HepG2 (cell line): Measurements from ENCODE around the gene SFT2D1. TPM values are rescaled to one million over a fixed set of nuclear protein-coding genes. Genes with fewer than 3 reads are reported as not detected.

Experiments
- CENPX ChIP-seq: sonication (generic); formaldehyde crosslinking; IDR thresholded peaks from 2 replicates; pipeline ENCODE4 v1.9.0; 2021; ENCODE audit warnings: mild to moderate bottlenecking, missing genetic modification reagents, moderate library complexity
- ELF4 ChIP-seq: sonication (generic); formaldehyde crosslinking; IDR thresholded peaks from 2 replicates; pipeline ENCODE4 v1.5.0; 2020; ENCODE audit warnings: missing genetic modification reagents, mild to moderate bottlenecking, moderate library complexity, borderline replicate concordance
- EP300 ChIP-seq, 3 experiments: sonication (generic) in 1 of 3; formaldehyde crosslinking in 1 of 3; IDR thresholded peaks; 2 replicates each; pipeline versions ENCODE4 v1.5.1 to v1.6.1; 2011 to 2020; ENCODE audit warnings: low read depth in 2 of 3, low read length in 2 of 3, borderline replicate concordance in 1 of 3, improper control_type of control experiment in 1 of 3, mild to moderate bottlenecking in 1 of 3, missing genetic modification reagents in 1 of 3, moderate library complexity in 1 of 3
- FOXK1 ChIP-seq: sonication (generic); formaldehyde crosslinking; IDR thresholded peaks from 2 replicates; pipeline ENCODE4 v1.4.0; 2020; ENCODE audit warnings: low read depth, missing genetic modification reagents, borderline replicate concordance
- HCFC1 ChIP-seq: fragments of 150-350 bp; IDR thresholded peaks from 2 replicates; pipeline ENCODE4 v1.6.1; 2014; ENCODE audit warnings: low read depth, low read length
- HNRNPUL1 ChIP-seq: fragments of 200-400 bp; formaldehyde crosslinking; IDR thresholded peaks from 2 replicates; pipeline ENCODE4 v1.6.1; 2017; ENCODE audit warnings: low read depth, mild to moderate bottlenecking, low read length, moderate library complexity
- JUNB ChIP-seq: sonication (generic); formaldehyde crosslinking; IDR thresholded peaks from 2 replicates; pipeline ENCODE4 v1.8.0; 2022; ENCODE audit warnings: missing genetic modification reagents, mild to moderate bottlenecking, borderline replicate concordance
- MTF1 ChIP-seq: sonication (generic); formaldehyde crosslinking; IDR thresholded peaks from 2 replicates; pipeline ENCODE4 v1.5.0; 2020; ENCODE audit warnings: missing genetic modification reagents
- NR2F6 ChIP-seq, 2 experiments: IDR thresholded peaks; 2 replicates each; pipeline ENCODE4 v1.6.1; 2016; ENCODE audit warnings: antibody characterized with exemption in 1 of 2, mild to moderate bottlenecking in 1 of 2
- PCBP2 ChIP-seq: fragments of 200-400 bp; formaldehyde crosslinking; optimal IDR thresholded peaks from 2 replicates; pipeline ENCODE3; 2018; ENCODE audit warnings: low read length, low read depth; ENCODE audit not compliant: poor library complexity, severe bottlenecking
- RERE ChIP-seq: IDR thresholded peaks from 2 replicates; pipeline ENCODE4 v1.6.1; 2016; ENCODE audit warnings: low read depth, missing genetic modification reagents, missing compliant biosample characterization
- SRSF4 ChIP-seq: fragments of 200-400 bp; formaldehyde crosslinking; IDR thresholded peaks from one replicate; pipeline ENCODE4 v1.6.1; 2018; ENCODE audit warnings: mild to moderate bottlenecking, low read depth, low read length, moderate library complexity; ENCODE audit not compliant: poor library complexity, severe bottlenecking
- TARDBP ChIP-seq: sonication (generic); formaldehyde crosslinking; IDR thresholded peaks from 2 replicates; pipeline ENCODE4 v1.8.0; 2022; ENCODE audit warnings: mild to moderate bottlenecking, missing genetic modification reagents
- TRIM22 ChIP-seq: fragments of 450-650 bp; IDR thresholded peaks from 2 replicates; pipeline ENCODE4 v1.6.1; 2017
- TRIM24 ChIP-seq: sonication (generic); formaldehyde crosslinking; IDR thresholded peaks from 2 replicates; pipeline ENCODE4 v1.8.0; 2022; ENCODE audit warnings: mild to moderate bottlenecking, missing genetic modification reagents
- ZMYM2 ChIP-seq: sonication (generic); formaldehyde crosslinking; IDR thresholded peaks from 2 replicates; pipeline ENCODE4 v1.8.0; 2022; ENCODE audit warnings: mild to moderate bottlenecking, missing genetic modification reagents
- ZNF253 ChIP-seq: sonication (generic); formaldehyde crosslinking; IDR thresholded peaks from 2 replicates; pipeline ENCODE4 v1.8.0; 2022; ENCODE audit warnings: mild to moderate bottlenecking, missing genetic modification reagents, borderline replicate concordance
- ZNF557 ChIP-seq: sonication (generic); formaldehyde crosslinking; IDR thresholded peaks from 2 replicates; pipeline ENCODE4 v1.4.0; 2020; ENCODE audit warnings: missing genetic modification reagents
- ZNF782 ChIP-seq: sonication (generic); formaldehyde crosslinking; IDR thresholded peaks from 2 replicates; pipeline ENCODE4 v1.4.0; 2020; ENCODE audit warnings: missing genetic modification reagents, mild to moderate bottlenecking, borderline replicate concordance
- ZNF83 ChIP-seq: sonication (generic); formaldehyde crosslinking; IDR thresholded peaks from 2 replicates; pipeline ENCODE4 v1.4.0; 2020; ENCODE audit warnings: missing genetic modification reagents, mild to moderate bottlenecking, borderline replicate concordance
- polyA plus RNA-seq, 8 experiments: library from polyadenylated mRNA; depleted of rRNA in 3 of 8; stranded (reverse) in 7 of 8; unstranded in 1 of 8; fragments of >200 nt; fragmentation: Illumina TruSeq in 4 of 8; extraction: Trizol in 4 of 8; gene quantifications; 2 replicates each; pipeline versions ENCODE4 v1.2.1 to v1.2.3, GENCODE V29; 2011 to 2016; ENCODE audit warnings: low read depth in 4 of 8, missing spikeins in 1 of 8, mixed read lengths in 1 of 8; ENCODE audit not compliant: insufficient read depth in 1 of 8
- total RNA-seq, 5 experiments: library from RNA; depleted of rRNA; stranded (reverse); fragments of >200 nt; fragmentation: Illumina TruSeq; extraction: Trizol; gene quantifications; 2 replicates each; pipeline ENCODE4 v1.2.3, GENCODE V29; 2016; ENCODE audit warnings: low read depth in 1 of 5

Gene SFT2D1
- total and polyA plus RNA-seq, 2 of the 13 experiments (the other 11 are each of a cell fraction or from before 2014, with no cell fraction given) = 115 to 147 TPM

GRCh38 chr6:166342349-166343149 is at the start of gene SFT2D1 (continued):
- TF ChIP-seq HCFC1 (no peak), ZNF782 (CRISPR knock-in tag) (0 out of 2 replicates have a peak, but pooled peaks have one; percentile 1), TRIM24 (CRISPR knock-in tag) (no peak), FOXK1 (CRISPR knock-in tag) (peak; percentile 81; the same call in 1 of the 2 replicates), ZNF557 (CRISPR knock-in tag) (peak; percentile 85; the same call in 1 of the 2 replicates), ZNF253 (CRISPR knock-in tag) (peak; percentile 75; the same call in 1 of the 2 replicates), ZMYM2 (CRISPR knock-in tag) (peak; percentile 92), SRSF4 (no peak), EP300 (IDR thresholded peaks at IDR 0.05; ENCODE audit: low read depth in 2 of 2, low read length in 2 of 2) (peak; percentile 4 to 20; a peak in 2 of 4 replicates), EP300 (CRISPR knock-in tag; IDR thresholded peaks at IDR 0.05; ENCODE audit: borderline replicate concordance) (peak; percentile 22; the same call in 1 of the 2 replicates), RERE (CRISPR knock-in tag) (no peak), PCBP2 (no peak), NR2F6 (IDR thresholded peaks at IDR 0.05) (no peak), NR2F6 (CRISPR knock-in tag; IDR thresholded peaks at IDR 0.05) (peak; percentile 35; the same call in 1 of the 2 replicates), ELF4 (CRISPR knock-in tag) (peak; percentile 90; the same call in 1 of the 2 replicates), ZNF83 (CRISPR knock-in tag) (0 out of 2 replicates have a peak, but pooled peaks have one; percentile 58), TARDBP (peak; percentile 76; the same call in 1 of the 2 replicates), JUNB (CRISPR knock-in tag) (no peak), HNRNPUL1 (peak; percentile 78), TRIM22 (no peak), MTF1 (CRISPR knock-in tag) (no peak), CENPX (no peak)
